HG03575 (cell line): Measurements from ENCODE around the gene MINAR1.
"Not testable (repeated sequence)": the region's sequence is repeated elsewhere in the genome, so short reads cannot be mapped to it uniquely, and the experiment has no call there.

ENCODE experiments used
- ATAC-seq: cut with Tn5 transposase; IDR thresholded peaks from one replicate; pipeline ENCODE4 v1.9.1; 2021; ENCODE audit not compliant: unreplicated experiment, insufficient number of reproducible peaks, low FRiP score; ENCODE audit errors: extremely low read depth

Gene MINAR1, protein sequence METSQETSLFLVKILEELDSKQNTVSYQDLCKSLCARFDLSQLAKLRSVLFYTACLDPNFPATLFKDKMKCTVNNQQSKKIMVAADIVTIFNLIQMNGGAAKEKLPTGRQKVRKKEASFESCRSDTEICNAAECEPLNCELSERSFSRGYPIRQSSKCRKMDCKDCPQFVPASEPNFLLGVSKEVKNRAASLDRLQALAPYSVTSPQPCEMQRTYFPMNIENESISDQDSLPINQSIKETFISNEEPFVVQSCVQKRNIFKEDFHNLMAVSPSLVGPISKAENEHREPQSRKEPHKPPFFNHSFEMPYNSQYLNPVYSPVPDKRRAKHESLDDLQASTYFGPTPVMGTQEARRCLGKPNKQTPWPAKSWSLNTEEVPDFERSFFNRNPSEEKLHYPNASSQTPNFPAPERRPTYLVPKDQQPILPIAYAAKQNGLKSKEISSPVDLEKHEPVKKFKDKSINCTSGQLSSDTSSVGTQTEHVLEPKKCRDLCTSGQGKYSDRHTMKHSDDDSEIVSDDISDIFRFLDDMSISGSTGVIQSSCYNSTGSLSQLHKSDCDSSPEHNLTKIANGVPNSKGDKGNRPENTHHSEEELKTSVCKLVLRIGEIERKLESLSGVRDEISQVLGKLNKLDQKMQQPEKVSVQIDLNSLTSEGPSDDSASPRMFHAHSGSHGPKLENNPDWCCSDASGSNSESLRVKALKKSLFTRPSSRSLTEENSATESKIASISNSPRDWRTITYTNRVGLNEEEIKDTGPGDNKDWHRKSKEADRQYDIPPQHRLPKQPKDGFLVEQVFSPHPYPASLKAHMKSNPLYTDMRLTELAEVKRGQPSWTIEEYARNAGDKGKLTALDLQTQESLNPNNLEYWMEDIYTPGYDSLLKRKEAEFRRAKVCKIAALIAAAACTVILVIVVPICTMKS

DNA sequence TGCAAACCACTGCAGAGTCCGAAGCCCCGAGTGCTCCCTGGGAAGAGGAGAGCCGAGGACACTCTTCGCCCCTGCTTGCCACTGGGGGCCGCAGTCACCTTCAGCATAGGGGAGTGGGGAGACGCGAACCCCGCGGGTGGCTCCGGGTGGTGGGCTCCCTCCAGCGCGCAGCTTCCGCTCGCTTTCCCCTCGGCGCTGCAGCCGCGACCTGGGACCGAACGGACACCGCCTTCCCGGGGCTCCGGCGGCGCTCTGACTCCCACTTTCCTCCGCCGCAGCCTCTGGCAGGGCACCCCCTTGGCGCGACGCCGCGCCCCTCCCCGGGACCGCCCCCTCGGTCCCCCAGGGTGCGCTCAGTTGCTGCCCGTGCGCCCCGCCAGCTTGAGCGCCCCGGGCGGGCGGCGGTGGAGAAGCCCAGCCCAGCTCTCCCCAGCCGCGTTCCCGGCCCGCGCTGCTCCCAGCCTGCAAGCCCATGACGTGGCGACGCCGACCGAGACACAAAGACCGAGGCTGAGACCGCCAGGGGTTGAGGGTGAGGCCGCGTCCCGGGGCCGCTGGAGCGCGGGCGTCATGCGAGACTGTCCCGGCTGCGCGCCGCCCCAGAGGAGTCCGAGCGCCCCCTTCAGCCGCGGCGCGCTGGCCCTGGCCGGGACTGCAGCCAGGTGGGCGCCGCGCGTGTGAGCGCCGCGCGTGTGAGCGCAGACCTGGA is at the start of gene MINAR1:
Gene MINAR1, plus strand, starts transcription at position 701 of the 709 bp plus-strand sequence. CDS start 23,812 bp downstream, outside the sequence.
- ATAC-seq = no peak

DNA sequence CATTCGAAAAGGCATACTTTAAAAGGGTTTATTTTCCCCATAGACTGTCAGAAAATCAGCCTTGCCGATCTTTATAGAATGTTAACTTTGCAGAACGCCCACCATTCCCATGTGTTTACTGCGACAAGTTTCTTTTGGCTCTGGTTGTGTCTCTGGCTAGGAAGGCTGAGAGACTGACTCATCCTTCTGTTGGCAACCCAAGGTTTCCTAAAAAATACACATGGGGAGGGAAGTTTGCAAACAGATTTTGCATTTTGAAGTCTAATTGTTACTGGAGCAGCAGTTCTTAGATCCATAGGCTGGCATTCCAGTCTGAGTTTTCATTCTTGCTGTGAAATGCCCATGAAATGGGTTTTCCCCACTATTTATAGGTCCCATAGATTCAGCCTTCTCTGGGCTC is 37.9 kb upstream of the MINAR1 start:
- ATAC-seq = no peak

GRCh38 chr15:79396850-79397249 is 35.3 kb upstream of the MINAR1 start:
- ATAC-seq = no peak

DNA sequence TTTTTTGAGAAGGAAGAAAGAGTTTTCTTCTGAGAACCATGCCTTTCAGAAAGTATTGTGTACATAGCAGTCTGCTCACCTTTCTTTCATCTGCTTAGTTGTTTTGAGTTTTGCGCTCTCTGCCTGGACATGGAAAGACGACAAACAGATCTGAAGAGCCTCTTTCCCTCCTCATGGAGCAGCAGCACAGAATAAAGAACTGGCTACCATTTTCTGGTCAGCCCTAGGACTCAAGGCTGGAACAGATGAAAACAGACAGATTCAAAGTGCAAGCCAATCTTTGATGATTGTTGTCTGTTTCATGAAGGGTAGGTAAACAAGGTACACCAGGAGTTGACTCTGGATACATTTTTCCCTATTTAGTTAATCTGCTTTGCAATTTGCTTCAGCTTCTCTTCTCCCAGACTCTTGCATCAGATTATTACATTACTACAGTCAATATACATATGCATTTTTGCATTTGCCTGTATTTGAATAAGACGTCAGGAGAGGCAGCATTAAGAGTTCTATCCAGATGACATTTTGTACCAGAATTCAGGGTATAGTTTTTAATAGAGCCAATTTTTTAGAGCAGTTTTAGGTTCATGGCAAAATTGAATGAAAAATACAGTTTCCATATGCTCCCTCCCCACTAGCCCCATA is 34.7 kb upstream of the MINAR1 start:
- ATAC-seq = no peak

DNA sequence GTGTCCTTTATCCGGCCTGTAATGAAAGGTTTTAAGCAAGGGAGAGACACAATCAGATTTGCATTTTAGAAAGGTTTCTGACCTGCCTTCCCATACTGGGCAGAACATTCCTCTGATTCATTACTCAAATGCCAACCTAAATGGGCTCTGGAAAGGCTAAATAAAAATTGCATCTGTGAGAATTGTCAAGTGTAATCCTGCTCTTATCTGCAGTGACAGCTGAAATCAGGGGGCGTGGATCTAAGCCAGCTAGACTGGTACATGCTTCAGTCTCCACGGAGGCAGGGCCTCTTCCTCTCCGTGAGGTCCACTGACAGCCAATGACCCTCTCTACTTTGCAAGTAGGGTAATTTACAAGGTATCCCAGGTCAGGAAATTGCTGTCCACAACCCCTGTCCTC is 32.5 kb upstream of the MINAR1 start:
- no peak for ATAC-seq

DNA sequence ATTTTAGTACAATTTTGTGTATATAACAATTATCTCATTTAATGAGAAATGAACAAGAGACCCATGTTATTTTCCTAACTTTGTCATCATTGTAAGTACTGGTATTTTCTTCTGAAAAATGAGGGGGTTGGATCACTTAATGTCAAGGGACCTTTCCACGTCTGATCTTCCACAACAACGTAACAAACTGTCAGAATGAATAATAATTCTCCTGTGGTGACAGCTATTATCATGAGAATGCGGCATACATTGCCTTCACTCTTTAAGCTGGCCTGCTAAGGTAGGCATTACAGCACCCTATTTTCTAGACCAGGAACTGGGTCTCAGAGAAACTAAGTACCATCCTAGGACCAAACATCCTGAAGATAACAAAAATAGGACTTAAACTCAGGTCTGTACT is 31.5 kb upstream of the MINAR1 start:
- no peak for ATAC-seq

GRCh38 chr15:79401301-79401700 is 30.8 kb upstream of the MINAR1 start:
- no peak for ATAC-seq

GRCh38 chr15:79402136-79402535 is 30.0 kb upstream of the MINAR1 start:
- no peak for ATAC-seq

- no peak for ATAC-seq
These were observed 28.6 kb upstream of the MINAR1 start for GRCh38 chr15:79403501-79403900.

GRCh38 chr15:79406210-79406609 is 25.9 kb upstream of the MINAR1 start:
- no peak for ATAC-seq

GRCh38 chr15:79408041-79408440 is 24.1 kb upstream of the MINAR1 start:
- no peak for ATAC-seq

GRCh38 chr15:79410237-79410636 is 21.9 kb upstream of the MINAR1 start:
- no peak for ATAC-seq

GRCh38 chr15:79412010-79412409 is 20.1 kb upstream of the MINAR1 start:
- no peak for ATAC-seq

DNA sequence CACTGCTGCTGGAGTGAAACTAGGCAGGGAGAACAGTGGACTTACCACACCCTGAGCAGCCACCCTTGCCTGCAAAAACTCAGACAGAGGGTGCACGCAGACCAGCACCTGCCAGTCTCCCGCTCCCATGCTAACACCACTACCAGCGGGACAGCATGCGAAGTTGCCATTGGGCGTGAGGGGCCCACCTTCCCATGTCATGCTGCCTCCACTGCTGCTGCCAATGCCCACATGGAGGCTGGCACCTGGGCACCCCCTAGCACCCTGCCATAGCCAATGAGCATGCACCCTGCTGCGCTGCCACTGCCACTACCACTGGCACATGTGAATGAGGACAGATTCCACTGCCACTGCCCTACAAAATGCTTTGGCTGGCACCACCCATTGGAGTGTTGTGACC is 19.7 kb upstream of the MINAR1 start:
- ATAC-seq = no peak

DNA sequence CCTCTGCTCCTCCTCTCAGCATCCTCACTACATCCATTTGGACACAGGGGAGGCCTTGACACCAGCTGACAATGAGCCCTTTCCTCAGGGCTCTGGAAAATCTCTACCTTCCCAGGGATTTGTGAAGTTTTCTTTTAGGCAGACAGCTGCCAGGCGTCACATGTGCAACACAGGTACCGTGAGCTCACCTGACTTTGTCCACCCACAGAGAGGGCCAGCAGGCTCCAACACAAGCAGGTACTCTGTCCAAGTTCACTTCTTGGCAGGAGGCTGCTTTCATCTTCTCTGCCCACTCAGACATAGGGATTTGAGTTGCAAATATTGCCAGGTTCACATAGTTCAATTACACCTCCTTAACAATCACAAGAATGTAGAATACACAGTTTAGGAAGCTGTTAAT is 15.3 kb upstream of the MINAR1 start:
- ATAC-seq = no peak

DNA sequence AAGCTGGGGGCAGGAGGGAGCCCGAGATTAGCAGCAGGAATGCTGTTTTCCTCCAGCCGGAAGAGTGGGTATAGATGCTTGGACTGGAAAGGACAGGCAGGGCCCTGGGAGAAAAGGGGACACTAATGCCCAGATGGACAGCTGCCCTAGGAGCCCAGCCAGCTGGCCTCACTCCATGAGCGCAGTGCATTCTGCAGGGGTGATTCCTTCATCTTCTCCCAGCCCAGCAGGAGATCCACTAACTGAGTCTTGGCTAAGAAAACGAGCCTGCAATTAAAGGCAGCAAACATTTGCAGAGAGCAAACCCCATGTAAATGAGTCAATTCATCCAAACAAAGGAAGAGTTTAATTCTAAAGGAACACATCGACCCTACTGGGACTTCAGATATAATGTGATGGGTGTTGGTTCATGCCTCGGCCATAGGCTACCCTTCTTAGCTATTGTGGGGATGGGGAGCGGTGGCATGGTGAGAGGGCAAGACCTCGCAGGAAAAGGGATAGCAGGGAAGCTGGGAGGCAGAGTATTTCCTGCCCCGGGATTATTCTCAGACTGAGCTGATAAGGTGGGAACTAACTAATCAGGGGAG is 13.3 kb upstream of the MINAR1 start:
- ATAC-seq = no peak

GRCh38 chr15:79425591-79426295 is 6.4 kb upstream of the MINAR1 start:
- ATAC-seq = no peak

DNA sequence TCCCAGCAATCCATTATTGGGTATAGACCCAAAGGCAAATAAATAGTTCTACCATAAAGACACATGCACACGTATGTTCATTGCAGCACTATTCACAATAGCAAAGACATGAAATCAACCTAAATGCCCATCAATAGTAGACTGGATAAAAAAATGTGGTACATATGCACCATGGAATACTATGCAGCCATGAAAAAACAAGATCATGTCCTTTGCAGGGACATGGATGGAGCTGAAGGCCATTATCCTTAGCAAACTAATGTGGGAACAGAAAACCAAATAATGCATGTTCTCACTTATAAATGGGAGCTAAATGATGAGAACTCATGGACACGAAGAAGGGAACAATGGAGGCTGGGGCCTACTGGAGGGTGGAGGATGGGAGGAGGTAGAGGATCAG is 5.2 kb upstream of the MINAR1 start:
- not testable (repeated sequence) for ATAC-seq
